HepG2 (cell line): ENCODE results near the gene CCDC121. TPM values are rescaled to one million over a fixed set of nuclear protein-coding genes. Genes with fewer than 3 reads are reported as not detected.

Experiments used
- ATAC-seq: fragments of 200-7000 bp; cut with Tn5 transposase; 3 replicates; pipeline ENCODE4 v1.9.1; 2020; ENCODE audit warnings: mild to moderate bottlenecking, moderate library complexity
- BruUV-seq: library from RNA; stranded (reverse); fragments of 400-500 nt; replicated peaks from 2 replicates; lab custom pipeline; 2021; lab: Mats Ljungman, UMichigan
- CTCF ChIA-PET: fragments of 300-600 bp; formaldehyde crosslinking; extraction: SDS; loops from one replicate; lab custom pipeline; 2021; ENCODE audit warnings: low total read pairs, inconsistent platforms, low intra/inter-chr PET ratio; lab: Yijun Ruan, JAX
- POLR2A ChIA-PET: fragments of 350-600 bp; sonication (Branson Sonifier 250); formaldehyde crosslinking; loops from one replicate; lab custom pipeline; 2020; ENCODE audit warnings: antibody characterized with exemption, inconsistent platforms; lab: Yijun Ruan, JAX
- DNase-seq: peaks from one replicate; pipeline ENCODE4 v3.0.0-alpha.2; 2015; ENCODE audit warnings: low spot score
- FAIRE-seq: peaks from 3 replicates; lab custom pipeline; 2011; peaks lifted over from hg19 to GRCh38; lab: Jason Lieb, UNC
- H2AFZ ChIP-seq: one replicate; pipeline ENCODE4 v1.6.1; 2011; ENCODE audit warnings: low read length, inconsistent platforms
- H3K27ac ChIP-seq: fragments of 300-600 bp; 3 replicates; pipeline ENCODE4 v1.8.0; 2011; ENCODE audit warnings: mixed run types, mild to moderate bottlenecking, mixed read lengths, low read length, inconsistent platforms; ENCODE audit not compliant: insufficient read depth; ENCODE audit errors: extremely low read length
- H3K27me3 ChIP-seq, 2 experiments: fragments of 200-600 bp in 1 of 2; 2 replicates in 1 of 2; 3 replicates in 1 of 2; pipeline versions ENCODE4 v1.6.0 to v1.8.0; 2011; ENCODE audit warnings: low read length in 2 of 2, mild to moderate bottlenecking in 2 of 2, moderate library complexity in 2 of 2, inconsistent platforms in 1 of 2; ENCODE audit not compliant: insufficient read depth in 2 of 2, control insufficient read depth in 1 of 2
- H3K36me3 ChIP-seq, 2 experiments: fragments of 200-600 bp in 1 of 2; replicated peaks in 1 of 2; 2 replicates in 1 of 2; 3 replicates in 1 of 2; pipeline versions ENCODE4 v1.5.1 to v1.8.0; 2011; ENCODE audit warnings: low read length in 2 of 2, inconsistent platforms in 1 of 2; ENCODE audit not compliant: insufficient read depth in 2 of 2, control insufficient read depth in 1 of 2
- H3K4me1 ChIP-seq: 2 replicates; pipeline ENCODE4 v1.5.1; 2012; ENCODE audit warnings: low read length, inconsistent platforms; ENCODE audit not compliant: insufficient read depth
- H3K4me2 ChIP-seq: 2 replicates; pipeline ENCODE4 v1.6.0; 2011; ENCODE audit warnings: low read depth, low read length, inconsistent platforms
- H3K4me3 ChIP-seq, 3 experiments: fragments of 200-600 bp in 1 of 3; sonication (generic), shearing (Covaris generic) in 1 of 3; replicated peaks in 1 of 3; 2 replicates each; pipeline ENCODE4 v1.5.1; 2011 to 2016; ENCODE audit warnings: low read length in 3 of 3, inconsistent platforms in 2 of 3, low read depth in 2 of 3, mild to moderate bottlenecking in 2 of 3, control low read depth in 1 of 3, mixed read lengths in 1 of 3; ENCODE audit not compliant: insufficient read depth in 1 of 3
- H3K79me2 ChIP-seq: one replicate; pipeline ENCODE4 v1.6.1; 2011; ENCODE audit warnings: low read length, inconsistent platforms; ENCODE audit not compliant: insufficient read depth
- H3K9ac ChIP-seq: 2 replicates; pipeline ENCODE4 v1.6.0; 2011; ENCODE audit warnings: mild to moderate bottlenecking, low read depth, low read length, inconsistent platforms; ENCODE audit not compliant: insufficient read depth
- H3K9me3 ChIP-seq: 2 replicates; pipeline ENCODE4 v1.5.1; 2012; ENCODE audit warnings: mild to moderate bottlenecking, low read length
- H4K20me1 ChIP-seq: 2 replicates; pipeline ENCODE4 v1.6.0; 2011; ENCODE audit warnings: inconsistent platforms, mild to moderate bottlenecking, low read length, moderate library complexity; ENCODE audit not compliant: insufficient read depth
- ATF7-NPFF ChIP-seq: sonication (generic); formaldehyde crosslinking; IDR thresholded peaks from 2 replicates; pipeline ENCODE4 v1.8.1; 2023; ENCODE audit warnings: mild to moderate bottlenecking, low read depth, missing genetic modification reagents, moderate library complexity
- DZIP1 ChIP-seq: sonication (generic); formaldehyde crosslinking; IDR thresholded peaks from 2 replicates; pipeline ENCODE4 v1.5.0; 2020; ENCODE audit warnings: mild to moderate bottlenecking, missing genetic modification reagents
- FOXK1 ChIP-seq: sonication (generic); formaldehyde crosslinking; IDR thresholded peaks from 2 replicates; pipeline ENCODE4 v1.4.0; 2020; ENCODE audit warnings: low read depth, missing genetic modification reagents, borderline replicate concordance
- KLF6 ChIP-seq: IDR thresholded peaks from 2 replicates; pipeline ENCODE4 v1.8.0; 2016; ENCODE audit warnings: missing biosample characterization, missing genetic modification reagents
- PCBP2 ChIP-seq: fragments of 200-400 bp; formaldehyde crosslinking; optimal IDR thresholded peaks from 2 replicates; pipeline ENCODE3; 2018; ENCODE audit warnings: low read length, low read depth; ENCODE audit not compliant: poor library complexity, severe bottlenecking
- ZNF274 ChIP-seq: sonication (generic); formaldehyde crosslinking; IDR thresholded peaks from 2 replicates; pipeline ENCODE4 v1.5.1; 2020; ENCODE audit warnings: mild to moderate bottlenecking, missing genetic modification reagents
- ZNF607 ChIP-seq: sonication (generic); formaldehyde crosslinking; IDR thresholded peaks from 2 replicates; pipeline ENCODE4 v1.5.1; 2020; ENCODE audit warnings: missing genetic modification reagents, mild to moderate bottlenecking, borderline replicate concordance
- ZNF790 ChIP-seq: sonication (generic); formaldehyde crosslinking; IDR thresholded peaks from 2 replicates; pipeline ENCODE4 v1.8.0; 2022; ENCODE audit warnings: missing genetic modification reagents, mild to moderate bottlenecking, borderline replicate concordance
- ZNF850 ChIP-seq: sonication (generic); formaldehyde crosslinking; conservative IDR thresholded peaks from 2 replicates; pipeline ENCODE4 v1.9.0; 2021; ENCODE audit warnings: mild to moderate bottlenecking, missing genetic modification reagents
- WGBS: methylation state at CpG from one replicate; pipeline ENCODE4 v1.1.6; 2017; ENCODE audit warnings: low lambda C conversion rate; 5-methylcytosine and 5-hydroxymethylcytosine counted together
- in situ Hi-C: cut with HindIII; loops from 2 replicates; pipeline ENCODE4 v1.10.0; 2017; ENCODE audit warnings: low pct_unique_long_range_greater_than_20kb; ENCODE audit not compliant: extremely low pct_ligation_motif_present
- intact Hi-C: fragments of 100-400 bp; cut with micrococcal nuclease; formaldehyde crosslinking; loops from one replicate; pipeline ENCODE4 v1.10.0; 2022; ENCODE audit not compliant: unreplicated experiment
- polyA plus RNA-seq, 8 experiments: library from polyadenylated mRNA; depleted of rRNA in 3 of 8; stranded (reverse) in 7 of 8; unstranded in 1 of 8; fragments of >200 nt; fragmentation: Illumina TruSeq in 4 of 8; extraction: Trizol in 4 of 8; gene quantifications; 2 replicates each; pipeline versions ENCODE4 v1.2.1 to v1.2.3, GENCODE V29; 2011 to 2016; ENCODE audit warnings: low read depth in 4 of 8, missing spikeins in 1 of 8, mixed read lengths in 1 of 8; ENCODE audit not compliant: insufficient read depth in 1 of 8
- total RNA-seq, 5 experiments: library from RNA; depleted of rRNA; stranded (reverse); fragments of >200 nt; fragmentation: Illumina TruSeq; extraction: Trizol; gene quantifications; 2 replicates each; pipeline ENCODE4 v1.2.3, GENCODE V29; 2016; ENCODE audit warnings: low read depth in 1 of 5
- TF ChIP-seq, protein P1 (sequence below): sonication (generic); formaldehyde crosslinking; IDR thresholded peaks from 2 replicates; pipeline ENCODE4 v1.8.1; 2023; ENCODE audit warnings: mild to moderate bottlenecking, inconsistent platforms, moderate library complexity, missing genetic modification reagents, borderline replicate concordance

Gene CCDC121
- total and polyA plus RNA-seq, 2 of the 13 experiments (the other 11 are each of a cell fraction or from before 2014, with no cell fraction given): 1.9 to 3.0 TPM

GRCh38 chr2:27638037-27638637 lies 9.3 kb upstream of the CCDC121 start:
- H3K4me2 ChIP-seq: no peak overlapping the region
- CTCF ChIA-PET: no interaction called here
- BruUV-seq: no TSS peak
- H3K9ac ChIP-seq: no peak overlapping the region
- H3K27ac ChIP-seq: no peak overlapping the region
- no peak for DNase-seq
- POLR2A ChIA-PET: no interaction called here
- no peak for ATAC-seq
- H3K27me3 ChIP-seq: no peaks in the 10 kb centered on the region
- no peaks in the 10 kb centered on the region for H3K4me1 ChIP-seq
- intact Hi-C loops (no loop called here), in situ Hi-C loops (no loop called here)
- peaks cover 46 to 78% of the 10 kb centered on the region in 2 experiments for H3K36me3 ChIP-seq
- WGBS: 90% methylated on average over 3 of the region's 3 CpGs
- H3K9me3 ChIP-seq: no peaks in the 10 kb centered on the region
- FAIRE-seq: no peak
- no peak overlapping the region for H3K4me3 ChIP-seq
- TF ChIP-seq PCBP2: no peak
- no peak for TF ChIP-seq KLF6 (CRISPR knock-in tag)
- TF ChIP-seq ZNF790 (CRISPR knock-in tag): no peak
- no peak for TF ChIP-seq FOXK1
- TF ChIP-seq ZNF850 (CRISPR knock-in tag): no peak
- TF ChIP-seq ZNF274: no peak
- TF ChIP-seq ATF7-NPFF: no peak
- TF ChIP-seq, protein P1, sequence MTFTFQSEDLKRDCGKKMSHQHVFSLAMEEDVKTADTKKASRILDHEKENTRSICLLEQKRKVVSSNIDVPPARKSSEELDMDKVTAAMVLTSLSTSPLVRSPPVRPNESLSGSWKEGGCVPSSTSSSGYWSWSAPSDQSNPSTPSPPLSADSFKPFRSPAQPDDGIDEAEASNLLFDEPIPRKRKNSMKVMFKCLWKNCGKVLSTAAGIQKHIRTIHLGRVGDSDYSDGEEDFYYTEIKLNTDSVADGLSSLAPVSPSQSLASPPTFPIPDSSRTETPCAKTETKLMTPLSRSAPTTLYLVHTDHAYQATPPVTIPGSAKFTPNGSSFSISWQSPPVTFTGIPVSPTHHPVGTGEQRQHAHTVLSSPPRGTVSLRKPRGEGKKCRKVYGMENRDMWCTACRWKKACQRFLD (CRISPR knock-in tag): no peak
- TF ChIP-seq DZIP1 (CRISPR knock-in tag): no peak
- TF ChIP-seq ZNF607 (CRISPR knock-in tag): no peak
- TF ChIP-seq, all 625 proteins: peak for 0
- Histone ChIP-seq H3K79me2 (no peaks in the 10 kb centered on the region), H2AFZ (no peak overlapping the region), H4K20me1 (no peaks in the 10 kb centered on the region)
